Trophoblast cell (in vitro differentiated cells and primary cell): ENCODE measurements around the gene MBP.

Experiments used
- DNase-seq, 2 donors: peaks; one replicate each; pipeline ENCODE4 v3.0.0-alpha.2; 2016
- H2AFZ ChIP-seq: 2 replicates; pipeline ENCODE4 v1.6.1; 2013; ENCODE audit warnings: low read length, moderate library complexity, mild to moderate bottlenecking; ENCODE audit not compliant: insufficient read depth, poor library complexity
- H2AK5ac ChIP-seq: 2 replicates; pipeline ENCODE4 v1.6.1; 2013; ENCODE audit warnings: mild to moderate bottlenecking, low read length
- H2BK120ac ChIP-seq: 2 replicates; pipeline ENCODE4 v1.6.1; 2013; ENCODE audit warnings: low read length, mild to moderate bottlenecking, moderate library complexity; ENCODE audit not compliant: insufficient read depth, poor library complexity
- H2BK12ac ChIP-seq: 2 replicates; pipeline ENCODE4 v1.6.1; 2013; ENCODE audit warnings: mild to moderate bottlenecking, low read length, moderate library complexity
- H2BK5ac ChIP-seq: 2 replicates; pipeline ENCODE4 v1.6.1; 2013; ENCODE audit warnings: low read length, low read depth, moderate library complexity, mild to moderate bottlenecking; ENCODE audit not compliant: poor library complexity
- H3K14ac ChIP-seq: 2 replicates; pipeline ENCODE4 v1.6.1; 2013; ENCODE audit warnings: mild to moderate bottlenecking, low read length
- H3K18ac ChIP-seq: 2 replicates; pipeline ENCODE4 v1.6.1; 2013; ENCODE audit warnings: mild to moderate bottlenecking, low read length
- H3K23ac ChIP-seq: 2 replicates; pipeline ENCODE4 v1.6.1; 2013; ENCODE audit warnings: low read length
- H3K27ac ChIP-seq: 2 replicates; pipeline ENCODE4 v1.5.1; 2013; ENCODE audit warnings: low read depth, mild to moderate bottlenecking, inconsistent platforms, low read length, moderate library complexity
- H3K27me3 ChIP-seq: 2 replicates; pipeline ENCODE4 v1.6.1; 2013; ENCODE audit warnings: inconsistent platforms, mild to moderate bottlenecking, low read length, moderate library complexity; ENCODE audit not compliant: insufficient read depth
- H3K36me3 ChIP-seq, 2 experiments: 1 replicate in 1 of 2; 2 replicates in 1 of 2; pipeline ENCODE4 v1.6.1; 2013; ENCODE audit warnings: low read length in 2 of 2, mild to moderate bottlenecking in 2 of 2, moderate library complexity in 1 of 2; ENCODE audit not compliant: insufficient read depth in 2 of 2, control insufficient read depth in 1 of 2
- H3K4ac ChIP-seq: 2 replicates; pipeline ENCODE4 v1.6.1; 2013; ENCODE audit warnings: low read depth, mild to moderate bottlenecking, low read length, moderate library complexity
- H3K4me1 ChIP-seq, 2 experiments: 1 replicate in 1 of 2; 2 replicates in 1 of 2; pipeline ENCODE4 v1.6.1; 2013; ENCODE audit warnings: low read length in 2 of 2, mild to moderate bottlenecking in 2 of 2, moderate library complexity in 1 of 2; ENCODE audit not compliant: insufficient read depth in 2 of 2, control insufficient read depth in 1 of 2
- H3K4me2 ChIP-seq: 2 replicates; pipeline ENCODE4 v1.6.1; 2013; ENCODE audit warnings: inconsistent platforms, mild to moderate bottlenecking, low read length, moderate library complexity
- H3K4me3 ChIP-seq: 2 replicates; pipeline ENCODE4 v1.5.1; 2013; ENCODE audit warnings: mild to moderate bottlenecking, low read depth, low read length, inconsistent platforms
- H3K79me1 ChIP-seq: one replicate; pipeline ENCODE4 v1.6.1; 2013; ENCODE audit warnings: low read length
- H3K79me2 ChIP-seq: 2 replicates; pipeline ENCODE4 v1.6.1; 2013; ENCODE audit warnings: low read length, mild to moderate bottlenecking; ENCODE audit not compliant: control insufficient read depth, insufficient read depth, poor library complexity
- H3K9ac ChIP-seq: 2 replicates; pipeline ENCODE4 v1.6.1; 2013; ENCODE audit warnings: mild to moderate bottlenecking, low read length
- H3K9me3 ChIP-seq: 2 replicates; pipeline ENCODE4 v1.6.1; 2013; ENCODE audit warnings: low read depth, mild to moderate bottlenecking, control low read depth, inconsistent platforms, low read length; ENCODE audit not compliant: insufficient read depth
- H4K12ac ChIP-seq: 2 replicates; pipeline ENCODE4 v1.6.1; 2013; ENCODE audit warnings: low read depth, mild to moderate bottlenecking, low read length, moderate library complexity
- H4K8ac ChIP-seq: 2 replicates; pipeline ENCODE4 v1.6.1; 2013; ENCODE audit warnings: low read depth, mild to moderate bottlenecking, low read length, moderate library complexity
- H4K91ac ChIP-seq: one replicate; pipeline ENCODE4 v1.6.1; 2013; ENCODE audit warnings: low read depth, mild to moderate bottlenecking, low read length, moderate library complexity
- WGBS: extraction: QIAGEN DNeasy Blood & Tissue Kit; methylation state at CpG from one replicate; pipeline ENCODE4 v1.1.7; 2013; ENCODE audit warnings: missing lambda C conversion rate; ENCODE audit not compliant: insufficient read length, insufficient coverage; ENCODE audit errors: extremely low coverage; 5-methylcytosine and 5-hydroxymethylcytosine counted together

MBP gene

DNA sequence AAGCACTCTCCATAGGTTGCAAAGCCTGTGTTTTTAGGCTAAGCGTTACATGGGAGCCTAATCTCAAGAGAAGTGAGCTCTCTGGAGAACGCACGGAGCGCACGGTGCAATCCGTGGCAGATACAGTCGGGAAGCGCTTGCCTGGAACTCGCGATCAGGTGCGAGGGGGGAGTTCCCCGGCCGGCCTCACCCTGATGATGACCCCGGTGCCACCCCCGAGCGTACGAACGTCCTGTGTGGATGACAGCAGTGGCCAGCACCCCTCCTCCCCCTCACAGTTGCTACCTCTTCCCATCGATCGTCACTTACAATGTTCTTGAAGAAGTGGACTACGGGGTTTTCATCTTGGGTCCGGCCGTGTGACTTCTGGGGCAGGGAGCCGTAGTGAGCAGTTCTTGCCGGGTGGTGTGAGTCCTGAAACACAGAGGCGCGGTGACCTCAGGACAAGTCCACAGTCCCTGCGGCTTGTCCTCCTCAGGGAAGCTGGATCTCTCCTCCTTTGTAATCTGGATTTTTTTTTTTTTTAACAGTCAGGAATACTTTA is 142.9 kb downstream of the MBP start:
- no peaks in the 10 kb centered on the region for H3K9me3 ChIP-seq
- no peak overlapping the region for H3K4ac ChIP-seq
- DNase-seq: peak in 1 of 2 donors; percentile 26
- no peak overlapping the region for H4K8ac ChIP-seq
- no peak overlapping the region for H3K9ac ChIP-seq
- H3K79me2 ChIP-seq: no peaks in the 10 kb centered on the region
- no peaks in the 10 kb centered on the region for H3K36me3 ChIP-seq
- no peak overlapping the region for H2AK5ac ChIP-seq
- no peak overlapping the region for H2AFZ ChIP-seq
- H3K4me3 ChIP-seq: no peak overlapping the region
- no peak overlapping the region for H3K27ac ChIP-seq
- H4K91ac ChIP-seq: no peak overlapping the region
- no CpG with 5 or more reads among the region's 28 CpGs for WGBS
- no peak overlapping the region for H4K12ac ChIP-seq
- H3K18ac ChIP-seq: no peak overlapping the region
- no peak overlapping the region for H3K14ac ChIP-seq
- no peak overlapping the region for H2BK5ac ChIP-seq
- no peak overlapping the region for H2BK120ac ChIP-seq
- H3K23ac ChIP-seq: no peak overlapping the region
- no peak overlapping the region for H2BK12ac ChIP-seq
- H3K27me3 ChIP-seq: no peaks in the 10 kb centered on the region
- H3K79me1 ChIP-seq: no peaks in the 10 kb centered on the region
- no peak overlapping the region for H3K4me2 ChIP-seq
- H3K4me1 ChIP-seq: peaks cover 0 to 4% of the 10 kb centered on the region in 2 experiments

DNA sequence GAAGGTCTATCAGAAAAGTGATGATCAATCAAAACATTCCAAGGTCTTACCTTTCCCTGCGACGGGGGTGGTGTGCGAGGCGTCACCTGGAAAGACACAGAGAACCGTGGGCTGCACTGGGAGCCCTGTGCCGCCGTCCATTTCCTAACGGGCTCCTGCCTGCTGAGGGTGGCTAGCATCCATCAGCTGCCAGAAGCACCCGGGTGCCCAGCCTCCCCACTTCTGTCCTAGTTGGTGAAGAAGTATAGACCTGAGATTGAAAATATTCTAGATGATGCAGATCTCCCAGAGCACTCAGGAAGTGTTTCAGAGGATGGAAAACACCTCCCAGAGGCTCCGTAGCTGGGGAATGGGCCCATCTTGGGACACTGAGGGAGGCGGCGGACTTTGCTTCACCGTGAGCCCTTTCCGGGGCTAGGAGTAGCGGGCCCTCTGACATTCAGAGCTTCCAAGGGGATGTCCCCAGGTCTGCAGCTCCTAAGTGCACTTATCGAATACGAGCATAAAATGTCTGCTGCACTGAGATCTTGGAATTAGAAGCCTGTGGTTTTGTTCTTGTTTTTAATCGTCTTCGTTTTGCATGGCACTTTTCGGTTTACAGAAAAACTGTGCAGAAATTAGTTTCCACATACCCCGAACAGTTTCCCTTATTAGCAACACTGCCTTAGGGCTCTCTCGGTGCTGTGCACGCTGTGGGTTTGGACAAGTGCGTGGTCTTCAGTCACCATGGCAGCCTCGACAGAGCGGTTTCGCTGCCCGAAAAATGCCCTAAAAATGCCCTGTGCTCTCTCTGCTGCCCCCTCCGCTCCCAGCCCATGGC is 143.5 kb downstream of the MBP start:
- H4K12ac ChIP-seq: no peak overlapping the region
- H3K27me3 ChIP-seq: no peaks in the 10 kb centered on the region
- no peak overlapping the region for H3K4me3 ChIP-seq
- H3K18ac ChIP-seq: no peak overlapping the region
- no peak overlapping the region for H2AK5ac ChIP-seq
- H3K4me2 ChIP-seq: no peak overlapping the region
- H3K14ac ChIP-seq: no peak overlapping the region
- peak in 1 of 2 donors; percentile 39 for DNase-seq
- H2AFZ ChIP-seq: no peak overlapping the region
- H4K8ac ChIP-seq: no peak overlapping the region
- H2BK12ac ChIP-seq: no peak overlapping the region
- no peaks in the 10 kb centered on the region for H3K79me1 ChIP-seq
- H3K4ac ChIP-seq: no peak overlapping the region
- H3K9ac ChIP-seq: no peak overlapping the region
- H3K27ac ChIP-seq: no peak overlapping the region
- H3K36me3 ChIP-seq: no peaks in the 10 kb centered on the region
- H3K4me1 ChIP-seq: peaks cover 0 to 4% of the 10 kb centered on the region in 2 experiments
- H3K79me2 ChIP-seq: no peaks in the 10 kb centered on the region
- H2BK120ac ChIP-seq: no peak overlapping the region
- H3K9me3 ChIP-seq: no peaks in the 10 kb centered on the region
- H2BK5ac ChIP-seq: no peak overlapping the region
- H4K91ac ChIP-seq: no peak overlapping the region
- no CpG with 5 or more reads among the region's 29 CpGs for WGBS
- H3K23ac ChIP-seq: no peak overlapping the region

DNA sequence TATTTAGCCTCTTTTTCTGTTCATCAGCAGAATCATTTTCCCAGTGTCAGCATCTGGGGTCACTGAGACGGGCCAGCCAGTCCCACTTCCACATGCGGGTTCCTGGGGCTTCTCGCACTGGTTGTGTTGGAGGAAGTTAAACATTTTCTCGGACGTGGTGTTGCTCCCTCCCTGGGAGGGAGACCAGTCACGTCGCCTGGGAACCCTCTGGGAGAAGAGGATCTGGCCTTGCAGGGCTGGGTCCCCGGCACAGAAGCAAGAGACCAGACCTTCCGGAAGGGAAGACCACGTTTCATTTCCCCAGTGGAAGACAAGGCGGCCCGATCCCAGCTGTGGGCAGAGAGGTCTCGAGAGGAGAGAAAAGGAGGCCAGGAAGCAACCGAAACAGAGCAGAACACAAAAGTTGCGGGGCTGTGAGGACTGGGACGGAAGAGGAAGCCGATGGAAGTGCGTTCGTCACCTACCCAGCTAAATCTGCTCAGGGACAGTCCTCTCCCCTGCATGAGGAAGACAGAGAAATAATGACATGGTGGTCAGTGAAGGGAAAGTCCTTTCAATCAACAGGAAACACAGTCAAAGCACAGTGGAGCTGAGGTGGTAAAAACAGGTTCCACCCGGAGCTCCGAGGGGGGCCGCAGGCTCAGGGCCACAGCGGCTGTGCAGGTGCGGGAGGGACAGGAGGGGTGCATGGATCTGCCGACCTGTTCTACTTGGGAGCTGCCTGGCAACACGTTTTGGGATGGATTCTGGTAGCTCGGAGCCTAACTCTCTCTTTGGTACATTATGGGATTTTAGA is 144.4 kb downstream of the MBP start:
- Histone ChIP-seq H3K4me2 (no peak overlapping the region), H3K36me3 (no peaks in the 10 kb centered on the region), H3K79me1 (no peaks in the 10 kb centered on the region), H3K9ac (no peak overlapping the region), H2BK12ac (no peak overlapping the region), H3K9me3 (no peaks in the 10 kb centered on the region), H3K23ac (no peak overlapping the region), H4K12ac (no peak overlapping the region), H3K27me3 (no peaks in the 10 kb centered on the region), H3K4me3 (no peak overlapping the region), H3K4ac (no peak overlapping the region), H4K91ac (no peak overlapping the region), H2BK5ac (no peak overlapping the region), H3K27ac (no peak overlapping the region), H2AFZ (no peak overlapping the region), H3K18ac (no peak overlapping the region), H2AK5ac (no peak overlapping the region), H3K4me1 (peaks cover 0 to 4% of the 10 kb centered on the region in 2 experiments), H2BK120ac (no peak overlapping the region), H3K79me2 (no peaks in the 10 kb centered on the region), H4K8ac (no peak overlapping the region), H3K14ac (no peak overlapping the region)
- peak in 1 of 2 donors; percentile 21 for DNase-seq
- WGBS: no CpG with 5 or more reads among the region's 27 CpGs

DNA sequence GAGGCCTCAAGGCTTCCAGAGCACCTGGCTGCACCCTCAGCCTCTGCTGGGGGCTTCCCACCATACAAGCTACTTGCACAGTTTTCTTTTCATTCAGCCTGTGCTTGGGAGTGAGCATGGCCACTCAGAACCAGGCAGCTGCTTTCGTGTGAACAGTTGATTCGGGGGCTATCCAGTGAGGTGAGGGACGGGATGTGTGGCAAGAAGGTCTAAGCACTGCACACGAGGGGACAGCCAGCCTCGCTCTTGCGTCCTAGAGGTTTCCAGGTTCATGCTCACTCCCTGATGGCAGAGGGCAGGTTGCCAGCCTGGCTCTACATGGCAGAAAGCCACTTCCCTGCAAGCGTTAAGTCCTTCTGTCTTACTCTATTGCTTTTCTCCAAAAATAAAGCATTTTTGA is 146.2 kb downstream of the MBP start:
- Histone ChIP-seq H2BK12ac (no peak overlapping the region), H2BK120ac (no peak overlapping the region), H3K36me3 (no peaks in the 10 kb centered on the region), H4K8ac (no peak overlapping the region), H3K9me3 (no peaks in the 10 kb centered on the region), H3K27ac (no peak overlapping the region), H3K4ac (no peak overlapping the region), H3K9ac (no peak overlapping the region), H3K23ac (no peak overlapping the region), H4K91ac (no peak overlapping the region), H3K27me3 (no peaks in the 10 kb centered on the region), H2AFZ (no peak overlapping the region), H3K79me2 (no peaks in the 10 kb centered on the region), H3K4me1 (peaks cover 0 to 4% of the 10 kb centered on the region in 2 experiments), H3K14ac (no peak overlapping the region), H2AK5ac (no peak overlapping the region), H2BK5ac (no peak overlapping the region), H3K18ac (no peak overlapping the region), H3K4me3 (no peak overlapping the region), H4K12ac (no peak overlapping the region), H3K4me2 (no peak overlapping the region), H3K79me1 (no peaks in the 10 kb centered on the region)
- no CpG with 5 or more reads among the region's 7 CpGs for WGBS
- no peak for DNase-seq
